HepG2 (cell line): ENCODE results near the gene PARVA.

Experiments used
- ATRX ChIP-seq: sonication (generic); formaldehyde crosslinking; IDR thresholded peaks from 2 replicates; pipeline ENCODE4 v1.4.0; 2020; ENCODE audit warnings: missing genetic modification reagents, borderline replicate concordance
- KDM5A ChIP-seq: fragments of 200-600 bp; sonication (generic); IDR thresholded peaks from 2 replicates; pipeline ENCODE4 v1.7.0; 2018; ENCODE audit warnings: antibody characterized with exemption, mild to moderate bottlenecking, low read length, borderline replicate concordance
- NR1H2 ChIP-seq: sonication (generic); formaldehyde crosslinking; IDR thresholded peaks from 2 replicates; pipeline ENCODE4 v1.8.1; 2022; ENCODE audit warnings: low read depth, missing genetic modification reagents, borderline replicate concordance
- POLR2AphosphoS5 ChIP-seq: IDR thresholded peaks from 2 replicates; pipeline ENCODE4 v1.6.1; 2012; ENCODE audit warnings: low read depth, low read length
- REPIN1 ChIP-seq: sonication (generic); formaldehyde crosslinking; IDR thresholded peaks from 2 replicates; pipeline ENCODE4 v1.8.0; 2022; ENCODE audit warnings: missing genetic modification reagents, low read depth, mild to moderate bottlenecking, borderline replicate concordance
- SMARCE1 ChIP-seq: fragments of 450-650 bp; IDR thresholded peaks from 2 replicates; pipeline ENCODE4 v1.6.1; 2017; ENCODE audit warnings: borderline replicate concordance
- SMC3 ChIP-seq: IDR thresholded peaks from 2 replicates; pipeline ENCODE4 v1.6.1; 2011; ENCODE audit warnings: low read length, improper control_type of control experiment
- ZNF121 ChIP-seq: sonication (generic); formaldehyde crosslinking; IDR thresholded peaks from 2 replicates; pipeline ENCODE4 v1.5.0; 2020; ENCODE audit warnings: mild to moderate bottlenecking, missing genetic modification reagents
- ZNF234 ChIP-seq: sonication (generic); formaldehyde crosslinking; conservative IDR thresholded peaks from 2 replicates; pipeline ENCODE4 v1.5.1; 2020; ENCODE audit warnings: mild to moderate bottlenecking, missing genetic modification reagents
- ZNF3 ChIP-seq: IDR thresholded peaks from 2 replicates; pipeline ENCODE4 v1.7.0; 2017; ENCODE audit warnings: inconsistent platforms
- ZNF326 ChIP-seq: sonication (generic); formaldehyde crosslinking; IDR thresholded peaks from 2 replicates; pipeline ENCODE4 v1.4.0; 2020; ENCODE audit warnings: missing genetic modification reagents, borderline replicate concordance
- TF ChIP-seq, protein P1 (sequence below): sonication (generic); formaldehyde crosslinking; IDR thresholded peaks from 2 replicates; pipeline ENCODE4 v1.8.0; 2022; ENCODE audit warnings: mild to moderate bottlenecking, missing genetic modification reagents; ENCODE audit not compliant: insufficient replicate concordance
- TF ChIP-seq, protein P2 (sequence below): fragments of 450-650 bp; IDR thresholded peaks from 2 replicates; pipeline ENCODE4 v1.6.1; 2016
- TF ChIP-seq, protein P3 (sequence below): sonication (generic); formaldehyde crosslinking; IDR thresholded peaks from 2 replicates; pipeline ENCODE4 v1.5.0; 2020; ENCODE audit warnings: mild to moderate bottlenecking, missing genetic modification reagents, moderate library complexity

DNA sequence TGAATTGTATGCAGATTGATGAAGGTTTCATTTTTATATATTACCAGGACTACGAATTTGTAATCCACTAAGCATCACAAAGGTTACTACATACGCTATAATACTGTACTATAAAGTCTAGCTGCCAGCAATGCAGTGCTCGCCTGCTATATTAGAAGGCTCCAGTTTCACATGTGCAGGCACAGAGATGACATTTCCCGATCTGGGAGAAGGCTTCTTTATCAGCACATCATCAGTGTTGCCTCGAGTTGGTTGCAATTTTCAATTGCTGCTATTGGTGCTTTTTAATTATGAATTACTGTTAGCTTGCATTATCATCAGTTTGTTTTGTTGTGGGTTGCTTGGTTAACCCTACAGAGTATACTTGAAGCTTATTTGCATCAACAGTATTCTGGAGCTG is 153.6 kb downstream of the PARVA start:
- TF ChIP-seq, protein P1, sequence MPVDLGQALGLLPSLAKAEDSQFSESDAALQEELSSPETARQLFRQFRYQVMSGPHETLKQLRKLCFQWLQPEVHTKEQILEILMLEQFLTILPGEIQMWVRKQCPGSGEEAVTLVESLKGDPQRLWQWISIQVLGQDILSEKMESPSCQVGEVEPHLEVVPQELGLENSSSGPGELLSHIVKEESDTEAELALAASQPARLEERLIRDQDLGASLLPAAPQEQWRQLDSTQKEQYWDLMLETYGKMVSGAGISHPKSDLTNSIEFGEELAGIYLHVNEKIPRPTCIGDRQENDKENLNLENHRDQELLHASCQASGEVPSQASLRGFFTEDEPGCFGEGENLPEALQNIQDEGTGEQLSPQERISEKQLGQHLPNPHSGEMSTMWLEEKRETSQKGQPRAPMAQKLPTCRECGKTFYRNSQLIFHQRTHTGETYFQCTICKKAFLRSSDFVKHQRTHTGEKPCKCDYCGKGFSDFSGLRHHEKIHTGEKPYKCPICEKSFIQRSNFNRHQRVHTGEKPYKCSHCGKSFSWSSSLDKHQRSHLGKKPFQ (CRISPR knock-in tag) = no peak
- no peak for TF ChIP-seq SMARCE1
- TF ChIP-seq REPIN1 = no peak
- TF ChIP-seq ATRX (CRISPR knock-in tag) = no peak
- no peak for TF ChIP-seq ZNF3
- TF ChIP-seq ZNF121 (CRISPR knock-in tag) = no peak
- TF ChIP-seq, protein P2, sequence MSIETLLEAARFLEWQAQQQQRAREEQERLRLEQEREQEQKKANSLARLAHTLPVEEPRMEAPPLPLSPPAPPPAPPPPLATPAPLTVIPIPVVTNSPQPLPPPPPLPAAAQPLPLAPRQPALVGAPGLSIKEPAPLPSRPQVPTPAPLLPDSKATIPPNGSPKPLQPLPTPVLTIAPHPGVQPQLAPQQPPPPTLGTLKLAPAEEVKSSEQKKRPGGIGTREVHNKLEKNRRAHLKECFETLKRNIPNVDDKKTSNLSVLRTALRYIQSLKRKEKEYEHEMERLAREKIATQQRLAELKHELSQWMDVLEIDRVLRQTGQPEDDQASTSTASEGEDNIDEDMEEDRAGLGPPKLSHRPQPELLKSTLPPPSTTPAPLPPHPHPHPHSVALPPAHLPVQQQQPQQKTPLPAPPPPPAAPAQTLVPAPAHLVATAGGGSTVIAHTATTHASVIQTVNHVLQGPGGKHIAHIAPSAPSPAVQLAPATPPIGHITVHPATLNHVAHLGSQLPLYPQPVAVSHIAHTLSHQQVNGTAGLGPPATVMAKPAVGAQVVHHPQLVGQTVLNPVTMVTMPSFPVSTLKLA = no peak
- no peak for TF ChIP-seq SMC3
- no peak for TF ChIP-seq POLR2AphosphoS5
- no peak for TF ChIP-seq KDM5A
- TF ChIP-seq, protein P3, sequence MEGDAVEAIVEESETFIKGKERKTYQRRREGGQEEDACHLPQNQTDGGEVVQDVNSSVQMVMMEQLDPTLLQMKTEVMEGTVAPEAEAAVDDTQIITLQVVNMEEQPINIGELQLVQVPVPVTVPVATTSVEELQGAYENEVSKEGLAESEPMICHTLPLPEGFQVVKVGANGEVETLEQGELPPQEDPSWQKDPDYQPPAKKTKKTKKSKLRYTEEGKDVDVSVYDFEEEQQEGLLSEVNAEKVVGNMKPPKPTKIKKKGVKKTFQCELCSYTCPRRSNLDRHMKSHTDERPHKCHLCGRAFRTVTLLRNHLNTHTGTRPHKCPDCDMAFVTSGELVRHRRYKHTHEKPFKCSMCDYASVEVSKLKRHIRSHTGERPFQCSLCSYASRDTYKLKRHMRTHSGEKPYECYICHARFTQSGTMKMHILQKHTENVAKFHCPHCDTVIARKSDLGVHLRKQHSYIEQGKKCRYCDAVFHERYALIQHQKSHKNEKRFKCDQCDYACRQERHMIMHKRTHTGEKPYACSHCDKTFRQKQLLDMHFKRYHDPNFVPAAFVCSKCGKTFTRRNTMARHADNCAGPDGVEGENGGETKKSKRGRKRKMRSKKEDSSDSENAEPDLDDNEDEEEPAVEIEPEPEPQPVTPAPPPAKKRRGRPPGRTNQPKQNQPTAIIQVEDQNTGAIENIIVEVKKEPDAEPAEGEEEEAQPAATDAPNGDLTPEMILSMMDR (CRISPR knock-in tag) = no peak
- TF ChIP-seq NR1H2 (CRISPR knock-in tag) = no peak
- TF ChIP-seq ZNF326 (CRISPR knock-in tag) = no peak
- no peak for TF ChIP-seq ZNF234 (CRISPR knock-in tag)
